Prostate gland (tissue), 2 donors: ENCODE data around the gene ARHGEF3. TPM values are rescaled to one million over a fixed set of nuclear protein-coding genes. Genes with fewer than 3 reads are reported as not detected.
A peak's percentile ranks its signal among the peaks of the same experiment; 100 is the strongest.

Source experiments
- DNase-seq: peaks from one replicate; pipeline ENCODE4 v3.0.0-alpha.2; 2019; ENCODE audit warnings: low spot score
- H3K27ac ChIP-seq, 2 donors: fragments of 200-600 bp; sonication (generic); 2 replicates each; pipeline ENCODE4 v1.5.1; 2017 to 2019
- H3K27me3 ChIP-seq: fragments of 200-600 bp; sonication (generic); replicated peaks from 2 replicates; pipeline ENCODE4 v1.5.1; 2019; ENCODE audit not compliant: insufficient read depth
- H3K36me3 ChIP-seq, 2 donors: fragments of 200-600 bp; sonication (generic); 1 replicate in 1 of 2; 2 replicates in 1 of 2; pipeline versions ENCODE4 v1.5.1 to v1.8.1; 2017 to 2019
- H3K4me1 ChIP-seq: fragments of 200-600 bp; sonication (generic); replicated peaks from 2 replicates; pipeline ENCODE4 v1.5.1; 2019
- H3K4me3 ChIP-seq, 2 donors: fragments of 200-600 bp; sonication (generic); 2 replicates each; pipeline ENCODE4 v1.5.1; 2017 to 2019
- H3K9me3 ChIP-seq: fragments of 200-600 bp; sonication (generic); 2 replicates; pipeline ENCODE4 v1.5.1; 2017
- POLR2A ChIP-seq: fragments of 450-650 bp; IDR thresholded peaks from one replicate; pipeline ENCODE4 v1.6.1; 2016; ENCODE audit warnings: antibody characterized with exemption, mild to moderate bottlenecking
- POLR2AphosphoS5 ChIP-seq: sonication (generic); formaldehyde crosslinking; IDR thresholded peaks from one replicate; pipeline ENCODE4 v1.6.1; 2017; ENCODE audit warnings: antibody characterized with exemption
- WGBS: methylation state at CpG from one replicate; pipeline ENCODE4 v1.1.5; 2018; 5-methylcytosine and 5-hydroxymethylcytosine counted together
- intact Hi-C: fragments of 100-400 bp; cut with DNase I; formaldehyde crosslinking; loops from one replicate; pipeline ENCODE4 v1.14.2; 2022
- total RNA-seq, 2 donors: library from RNA; depleted of rRNA; stranded (reverse); fragments of >200 nt; gene quantifications; one replicate each; pipeline ENCODE4 v1.1.0, GENCODE V29; 2016
- TF ChIP-seq, protein P1 (sequence below), 4 experiments: fragments of 200-600 bp in 2 of 4; fragments of 450-650 bp in 2 of 4; sonication (generic) in 2 of 4; IDR thresholded peaks; 1 replicate in 3 of 4; 2 replicates in 1 of 4; pipeline ENCODE4 v1.5.1; 2016 to 2019; ENCODE audit warnings: antibody characterized with exemption in 4 of 4, mild to moderate bottlenecking in 2 of 4, moderate library complexity in 2 of 4

ARHGEF3 gene
- total RNA-seq, 2 donors from 2014 or later, result 21.6 to 59.4 TPM

GRCh38 chr3:56788521-56788920 is 13.2 kb downstream of the ARHGEF3 start:
- Histone ChIP-seq H3K27me3 (no peaks in the 10 kb centered on the region), H3K36me3 (no peaks in the 10 kb centered on the region), H3K4me3 (no peak overlapping the region), H3K4me1 (peaks cover 6% of the 10 kb centered on the region), H3K9me3 (no peaks in the 10 kb centered on the region), H3K27ac (peak overlapping the region in 1 of 2 donors; percentile 6)
- 37% methylated on average over 2 of the region's 2 CpGs for WGBS
- no peak for DNase-seq
- TF ChIP-seq POLR2AphosphoS5 (no peak), POLR2A (no peak)
- TF ChIP-seq, protein P1, sequence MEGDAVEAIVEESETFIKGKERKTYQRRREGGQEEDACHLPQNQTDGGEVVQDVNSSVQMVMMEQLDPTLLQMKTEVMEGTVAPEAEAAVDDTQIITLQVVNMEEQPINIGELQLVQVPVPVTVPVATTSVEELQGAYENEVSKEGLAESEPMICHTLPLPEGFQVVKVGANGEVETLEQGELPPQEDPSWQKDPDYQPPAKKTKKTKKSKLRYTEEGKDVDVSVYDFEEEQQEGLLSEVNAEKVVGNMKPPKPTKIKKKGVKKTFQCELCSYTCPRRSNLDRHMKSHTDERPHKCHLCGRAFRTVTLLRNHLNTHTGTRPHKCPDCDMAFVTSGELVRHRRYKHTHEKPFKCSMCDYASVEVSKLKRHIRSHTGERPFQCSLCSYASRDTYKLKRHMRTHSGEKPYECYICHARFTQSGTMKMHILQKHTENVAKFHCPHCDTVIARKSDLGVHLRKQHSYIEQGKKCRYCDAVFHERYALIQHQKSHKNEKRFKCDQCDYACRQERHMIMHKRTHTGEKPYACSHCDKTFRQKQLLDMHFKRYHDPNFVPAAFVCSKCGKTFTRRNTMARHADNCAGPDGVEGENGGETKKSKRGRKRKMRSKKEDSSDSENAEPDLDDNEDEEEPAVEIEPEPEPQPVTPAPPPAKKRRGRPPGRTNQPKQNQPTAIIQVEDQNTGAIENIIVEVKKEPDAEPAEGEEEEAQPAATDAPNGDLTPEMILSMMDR (IDR thresholded peaks at IDR 0.05), result no peak
- intact Hi-C loops, result no loop called here

- Histone ChIP-seq H3K27ac (no peak overlapping the region), H3K36me3 (no peaks in the 10 kb centered on the region), H3K9me3 (no peaks in the 10 kb centered on the region), H3K4me3 (no peak overlapping the region), H3K27me3 (no peaks in the 10 kb centered on the region), H3K4me1 (peaks cover 12% of the 10 kb centered on the region)
- TF ChIP-seq, protein P1 (IDR thresholded peaks at IDR 0.05), result no peak
- no peak for TF ChIP-seq POLR2A
- TF ChIP-seq POLR2AphosphoS5, result no peak
- intact Hi-C loops, result no loop called here
- WGBS, result 80% methylated on average over 6 of the region's 6 CpGs
- DNase-seq, result no peak
These were observed 13.9 kb downstream of the ARHGEF3 start for GRCh38 chr3:56787784-56788256.

DNA sequence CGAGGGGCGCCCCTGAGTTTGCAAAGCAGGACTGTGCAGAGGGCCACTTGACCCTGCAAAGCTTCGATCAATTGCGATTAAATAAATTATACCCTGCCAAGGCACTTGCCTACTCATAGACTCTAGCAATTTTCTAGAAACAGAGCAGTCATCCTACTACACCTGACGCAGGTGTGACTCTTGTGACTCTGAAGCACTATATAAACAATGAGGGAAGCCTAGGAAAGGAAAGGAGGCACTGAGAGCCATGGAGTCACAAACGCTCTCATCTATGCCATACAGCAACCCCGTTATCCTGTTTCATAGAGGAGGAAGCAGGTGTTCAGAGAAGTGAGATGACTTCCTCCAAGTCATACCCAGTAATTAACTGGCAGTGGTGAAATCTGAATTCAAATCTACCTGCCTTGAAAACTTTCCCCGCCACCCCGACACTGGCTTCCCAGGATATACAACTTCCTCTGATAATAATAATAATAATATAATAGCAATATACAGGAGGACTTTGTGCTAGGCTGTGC is 14.4 kb downstream of the ARHGEF3 start:
- TF ChIP-seq, protein P1 (IDR thresholded peaks at IDR 0.05), result no peak
- TF ChIP-seq POLR2A (no peak), POLR2AphosphoS5 (no peak)
- Histone ChIP-seq H3K4me1 (peaks cover 13% of the 10 kb centered on the region), H3K27ac (no peak overlapping the region), H3K27me3 (no peaks in the 10 kb centered on the region), H3K36me3 (no peaks in the 10 kb centered on the region), H3K9me3 (no peaks in the 10 kb centered on the region), H3K4me3 (no peak overlapping the region)
- 91% methylated on average over 9 of the region's 9 CpGs for WGBS
- intact Hi-C loops, result no loop called here
- DNase-seq, result no peak

- H3K4me1 ChIP-seq, result peaks cover 13% of the 10 kb centered on the region
- no peaks in the 10 kb centered on the region for H3K9me3 ChIP-seq
- TF ChIP-seq, protein P1 (IDR thresholded peaks at IDR 0.05), result no peak
- TF ChIP-seq POLR2AphosphoS5, result peak; percentile 15
- H3K27ac ChIP-seq, result no peak overlapping the region
- DNase-seq, result no peak
- H3K27me3 ChIP-seq, result no peaks in the 10 kb centered on the region
- no peaks in the 10 kb centered on the region for H3K36me3 ChIP-seq
- no peak overlapping the region for H3K4me3 ChIP-seq
- intact Hi-C loops, result no loop called here
- WGBS, result 61% methylated on average over 4 of the region's 4 CpGs
These were observed 16.2 kb downstream of the ARHGEF3 start for GRCh38 chr3:56785499-56785898.

DNA sequence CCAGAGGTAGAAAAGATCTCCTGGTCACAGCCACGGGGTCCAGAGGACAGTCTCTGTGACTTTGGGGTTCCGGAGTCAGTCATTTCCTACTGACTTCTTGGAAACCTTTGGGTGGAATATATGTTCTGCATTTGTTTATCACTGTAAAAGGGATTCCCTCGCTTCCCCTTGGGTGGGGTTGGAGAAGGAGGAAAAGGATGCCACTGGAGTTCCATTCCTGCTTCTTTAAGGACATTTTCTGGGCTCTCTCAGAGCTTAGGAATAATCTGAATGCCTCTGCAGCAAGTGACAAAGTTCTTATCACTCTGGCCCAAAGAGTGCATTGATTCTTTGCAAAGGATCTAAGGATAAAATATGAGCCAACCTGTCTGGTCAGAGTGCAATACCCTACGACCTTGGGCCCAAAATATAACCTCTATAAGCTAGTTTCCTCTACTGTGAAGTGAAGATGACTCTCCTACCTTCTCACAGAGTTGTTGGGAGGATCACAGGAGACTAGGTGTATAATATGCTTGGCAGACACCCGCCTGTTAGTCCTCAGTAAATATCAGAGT is 17.2 kb downstream of the ARHGEF3 start:
- intact Hi-C loops, result no loop called here
- Histone ChIP-seq H3K4me3 (no peak overlapping the region), H3K27me3 (no peaks in the 10 kb centered on the region), H3K27ac (peak overlapping the region; percentile 13 to 56), H3K9me3 (no peaks in the 10 kb centered on the region), H3K4me1 (peaks cover 13% of the 10 kb centered on the region), H3K36me3 (no peaks in the 10 kb centered on the region)
- TF ChIP-seq POLR2A (no peak), POLR2AphosphoS5 (no peak)
- TF ChIP-seq, protein P1 (IDR thresholded peaks at IDR 0.05), result no peak
- 75% methylated on average over 5 of the region's 5 CpGs for WGBS
- DNase-seq, result no peak
